ENCODE data around the gene RAPH1. TPM values are rescaled to one million over a fixed set of nuclear protein-coding genes. Genes with fewer than 3 reads are reported as not detected.
"Not testable (repeated sequence)": the region's sequence is repeated elsewhere in the genome, so short reads cannot be mapped to it uniquely, and the experiment has no call there.

RAPH1 gene
- total RNA-seq, 1 donor from 2014 or later: 25.7 TPM

GRCh38 chr2:203510256-203510940, 24.7 kb downstream of the RAPH1 start:
- Mint-ChIP-seq H3K9me3 (peaks cover 9% of the 10 kb centered on the region), H3K27me3 (no peaks in the 10 kb centered on the region), H3K4me1 (ENCODE audit: unreplicated experiment) (peaks cover 4% of the 10 kb centered on the region), H3K27ac (no peak overlapping the region), H3K36me3 (peaks cover 9% of the 10 kb centered on the region), H3K4me3 (no peak overlapping the region)
- no peak for TF ChIP-seq CTCF (conservative IDR thresholded peaks at IDR 0.05)
- DNase-seq (ENCODE audit: extremely low spot score, unreplicated experiment): no peak

GRCh38 chr2:203503460-203503859, 31.6 kb downstream of the RAPH1 start:
- not testable (repeated sequence) for H3K9me3 Mint-ChIP-seq; DNase-seq (ENCODE audit: extremely low spot score, unreplicated experiment); H3K4me3 Mint-ChIP-seq; H3K27me3 Mint-ChIP-seq; H3K4me1 Mint-ChIP-seq (ENCODE audit: unreplicated experiment); H3K27ac Mint-ChIP-seq
- H3K36me3 Mint-ChIP-seq: peaks cover 12% of the 10 kb centered on the region

GRCh38 chr2:203501873-203502272, 33.2 kb downstream of the RAPH1 start:
- no peak for DNase-seq (ENCODE audit: extremely low spot score, unreplicated experiment)
- H3K4me3 Mint-ChIP-seq: no peak overlapping the region
- peaks cover 5% of the 10 kb centered on the region for H3K9me3 Mint-ChIP-seq
- H3K27ac Mint-ChIP-seq: no peak overlapping the region
- H3K4me1 Mint-ChIP-seq (ENCODE audit: unreplicated experiment): peaks cover 5% of the 10 kb centered on the region
- peaks cover 9% of the 10 kb centered on the region for H3K36me3 Mint-ChIP-seq
- no peaks in the 10 kb centered on the region for H3K27me3 Mint-ChIP-seq
- TF ChIP-seq CTCF (conservative IDR thresholded peaks at IDR 0.05): no peak

GRCh38 chr2:203500951-203501350, 34.1 kb downstream of the RAPH1 start:
- Mint-ChIP-seq H3K27ac (no peak overlapping the region), H3K27me3 (no peaks in the 10 kb centered on the region), H3K36me3 (peaks cover 9% of the 10 kb centered on the region), H3K4me1 (ENCODE audit: unreplicated experiment) (peaks cover 5% of the 10 kb centered on the region), H3K4me3 (no peak overlapping the region), H3K9me3 (peaks cover 2% of the 10 kb centered on the region)
- no peak for TF ChIP-seq CTCF (conservative IDR thresholded peaks at IDR 0.05)
- DNase-seq (ENCODE audit: extremely low spot score, unreplicated experiment): no peak

GRCh38 chr2:203500297-203500696, 34.8 kb downstream of the RAPH1 start:
- TF ChIP-seq CTCF (conservative IDR thresholded peaks at IDR 0.05): no peak
- Mint-ChIP-seq H3K4me3 (no peak overlapping the region), H3K36me3 (peaks cover 9% of the 10 kb centered on the region), H3K27ac (no peak overlapping the region), H3K27me3 (no peaks in the 10 kb centered on the region), H3K4me1 (ENCODE audit: unreplicated experiment) (peaks cover 5% of the 10 kb centered on the region), H3K9me3 (no peaks in the 10 kb centered on the region)
- no peak for DNase-seq (ENCODE audit: extremely low spot score, unreplicated experiment)

- Mint-ChIP-seq H3K27ac (no peak overlapping the region), H3K36me3 (peaks cover 5% of the 10 kb centered on the region), H3K27me3 (no peaks in the 10 kb centered on the region), H3K9me3 (no peaks in the 10 kb centered on the region), H3K4me1 (ENCODE audit: unreplicated experiment) (peaks cover 5% of the 10 kb centered on the region), H3K4me3 (no peak overlapping the region)
- no peak for TF ChIP-seq CTCF (conservative IDR thresholded peaks at IDR 0.05)
- no peak for DNase-seq (ENCODE audit: extremely low spot score, unreplicated experiment)
Observed at GRCh38 chr2:203498161-203498560, 36.9 kb downstream of the RAPH1 start.

Data from type B pancreatic cell (in vitro differentiated cells).